Chondrocyte (in vitro differentiated cells): ENCODE data around the gene NRN1L. TPM values are rescaled to one million over a fixed set of nuclear protein-coding genes. Genes with fewer than 3 reads are reported as not detected.
A peak's percentile ranks its signal among the peaks of the same experiment; 100 is the strongest.

Experiments used
- DNase-seq: peaks from one replicate; pipeline ENCODE4 v3.0.0; 2021; ENCODE audit warnings: mixed read lengths, low spot score
- H3K27ac Mint-ChIP-seq: one replicate; pipeline ENCODE4 v1.8.0; 2021; ENCODE audit warnings: mild to moderate bottlenecking, moderate library complexity, mixed read lengths; ENCODE audit not compliant: unreplicated experiment
- H3K27me3 Mint-ChIP-seq: 2 replicates; pipeline ENCODE4 v1.8.0; 2021; ENCODE audit warnings: low read depth, mixed read lengths
- H3K36me3 Mint-ChIP-seq: 2 replicates; pipeline ENCODE4 v1.8.0; 2021; ENCODE audit warnings: low read depth, mixed read lengths
- H3K4me1 Mint-ChIP-seq: 2 replicates; pipeline ENCODE4 v1.8.0; 2021; ENCODE audit warnings: low read depth, mild to moderate bottlenecking, mixed read lengths
- H3K4me3 Mint-ChIP-seq: one replicate; pipeline ENCODE4 v1.8.0; 2021; ENCODE audit warnings: mild to moderate bottlenecking, moderate library complexity, mixed read lengths; ENCODE audit not compliant: unreplicated experiment
- H3K9me3 Mint-ChIP-seq: 2 replicates; pipeline ENCODE4 v1.8.0; 2021; ENCODE audit warnings: low read depth, mixed read lengths
- total RNA-seq: library from RNA; stranded (reverse); gene quantifications from 3 replicates; pipeline ENCODE4 v1.2.1, GENCODE V29; 2021
- TF ChIP-seq, protein P1 (sequence below): fragments of 200-600 bp; sonication (generic); IDR thresholded peaks from 2 replicates; pipeline ENCODE4 v1.5.0; 2021; ENCODE audit warnings: antibody characterized with exemption, mild to moderate bottlenecking, moderate library complexity

The NRN1L gene
- total RNA-seq, 1 donor from 2014 or later = 0.57 TPM

DNA sequence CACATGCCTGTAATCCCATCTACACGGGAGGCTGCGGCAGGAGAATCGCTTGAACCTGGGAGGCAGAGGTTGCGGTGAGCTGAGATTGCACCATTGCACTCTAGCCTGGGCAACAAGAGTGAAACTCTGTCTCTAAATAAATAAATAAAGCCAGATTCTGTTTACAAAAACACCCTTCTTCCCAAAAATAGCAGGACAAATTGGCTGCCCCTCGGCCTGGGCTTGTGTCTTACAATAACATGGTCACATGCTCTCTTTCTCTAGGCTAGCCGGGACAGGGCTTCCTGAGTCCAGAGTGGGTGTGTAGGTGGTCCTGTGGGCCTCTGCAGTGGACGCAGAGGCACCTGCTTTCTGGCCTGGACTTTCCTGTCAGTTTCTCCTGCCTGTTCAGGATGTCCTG, 15.0 kb upstream of the NRN1L start:
- Mint-ChIP-seq H3K36me3 (peaks cover 19% of the 10 kb centered on the region), H3K4me3 (no peak overlapping the region), H3K27ac (peak overlapping the region; percentile 76), H3K4me1 (peaks cover 19% of the 10 kb centered on the region), H3K9me3 (no peaks in the 10 kb centered on the region), H3K27me3 (no peaks in the 10 kb centered on the region)
- TF ChIP-seq, protein P1, sequence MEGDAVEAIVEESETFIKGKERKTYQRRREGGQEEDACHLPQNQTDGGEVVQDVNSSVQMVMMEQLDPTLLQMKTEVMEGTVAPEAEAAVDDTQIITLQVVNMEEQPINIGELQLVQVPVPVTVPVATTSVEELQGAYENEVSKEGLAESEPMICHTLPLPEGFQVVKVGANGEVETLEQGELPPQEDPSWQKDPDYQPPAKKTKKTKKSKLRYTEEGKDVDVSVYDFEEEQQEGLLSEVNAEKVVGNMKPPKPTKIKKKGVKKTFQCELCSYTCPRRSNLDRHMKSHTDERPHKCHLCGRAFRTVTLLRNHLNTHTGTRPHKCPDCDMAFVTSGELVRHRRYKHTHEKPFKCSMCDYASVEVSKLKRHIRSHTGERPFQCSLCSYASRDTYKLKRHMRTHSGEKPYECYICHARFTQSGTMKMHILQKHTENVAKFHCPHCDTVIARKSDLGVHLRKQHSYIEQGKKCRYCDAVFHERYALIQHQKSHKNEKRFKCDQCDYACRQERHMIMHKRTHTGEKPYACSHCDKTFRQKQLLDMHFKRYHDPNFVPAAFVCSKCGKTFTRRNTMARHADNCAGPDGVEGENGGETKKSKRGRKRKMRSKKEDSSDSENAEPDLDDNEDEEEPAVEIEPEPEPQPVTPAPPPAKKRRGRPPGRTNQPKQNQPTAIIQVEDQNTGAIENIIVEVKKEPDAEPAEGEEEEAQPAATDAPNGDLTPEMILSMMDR = no peak
- DNase-seq = no peak

DNA sequence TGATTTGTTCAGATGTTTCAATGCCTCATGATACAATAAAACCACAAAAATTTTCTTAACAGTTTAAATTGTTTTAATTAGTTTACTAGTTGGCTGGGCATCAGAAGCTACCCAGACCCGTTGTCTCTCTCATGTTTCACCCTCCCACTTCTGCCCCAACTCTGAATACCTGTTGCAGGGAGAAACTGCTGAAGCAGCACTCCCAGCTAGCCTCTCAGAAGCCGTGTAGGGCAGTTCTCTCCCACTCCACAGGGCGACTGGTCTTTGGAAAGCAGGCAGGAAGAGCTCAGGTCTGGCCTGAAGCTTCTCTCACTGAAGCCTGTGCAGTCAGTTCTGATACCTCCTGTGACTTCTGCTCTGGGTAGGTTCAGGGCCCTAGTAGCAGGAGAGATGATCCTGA, 13.4 kb upstream of the NRN1L start:
- Mint-ChIP-seq H3K27me3 (no peaks in the 10 kb centered on the region), H3K4me3 (no peak overlapping the region), H3K36me3 (peaks cover 16% of the 10 kb centered on the region), H3K27ac (no peak overlapping the region), H3K4me1 (peaks cover 27% of the 10 kb centered on the region), H3K9me3 (no peaks in the 10 kb centered on the region)
- no peak for DNase-seq
- TF ChIP-seq, protein P1 = no peak

GRCh38 chr16:67872131-67872630, 12.5 kb upstream of the NRN1L start:
- H3K4me3 Mint-ChIP-seq = peak overlapping the region; percentile 87
- H3K27ac Mint-ChIP-seq = peak overlapping the region; percentile 77
- DNase-seq = no peak
- H3K4me1 Mint-ChIP-seq = peaks cover 27% of the 10 kb centered on the region
- TF ChIP-seq, protein P1 = no peak
- H3K27me3 Mint-ChIP-seq = no peaks in the 10 kb centered on the region
- peaks cover 21% of the 10 kb centered on the region for H3K36me3 Mint-ChIP-seq
- H3K9me3 Mint-ChIP-seq = no peaks in the 10 kb centered on the region

DNA sequence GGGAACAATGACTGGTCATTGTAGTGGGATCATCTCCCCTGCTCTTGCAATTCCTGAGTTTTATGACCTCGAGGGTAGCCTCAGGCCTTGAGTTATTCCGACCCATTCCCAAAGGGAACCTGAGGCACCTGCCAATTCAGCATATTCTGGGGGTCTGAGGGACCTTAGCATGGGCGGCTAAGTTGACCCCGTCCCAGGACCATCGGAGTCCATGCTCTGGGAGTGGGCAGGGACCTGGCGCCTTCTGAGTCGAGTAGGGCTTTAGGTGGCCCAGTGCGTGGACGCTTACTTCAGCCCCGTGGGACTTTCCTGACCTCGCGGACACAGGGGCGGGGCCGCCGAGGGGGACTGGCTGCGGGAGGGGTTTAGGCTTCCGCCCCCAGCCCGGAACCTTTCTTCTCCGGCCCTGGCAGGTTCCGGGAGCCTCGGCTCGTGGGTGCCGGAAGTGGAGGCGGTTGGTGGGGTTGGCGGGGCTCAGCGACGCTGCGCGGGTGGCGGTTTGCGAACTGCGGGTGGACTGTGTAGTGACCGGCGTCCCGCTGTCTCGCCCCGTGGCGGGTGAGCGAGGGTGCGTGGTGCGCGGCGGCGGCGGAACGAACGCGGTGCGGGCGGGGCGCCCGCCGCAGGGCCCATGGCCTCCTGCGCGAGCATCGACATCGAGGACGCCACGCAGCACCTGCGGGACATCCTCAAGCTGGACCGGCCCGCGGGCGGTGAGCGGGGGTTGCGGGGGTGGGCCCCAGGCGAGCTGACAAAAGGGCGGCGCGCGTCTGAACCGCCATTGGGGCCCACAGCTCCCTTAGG, 11.9 kb upstream of the NRN1L start, which contains the start of gene EDC4:
Gene EDC4, plus strand, starts transcription at position 422 of the 804 bp plus-strand sequence. Its CDS starts 210 bp downstream, at position 632.
- TF ChIP-seq, protein P1 = no peak
- H3K27me3 Mint-ChIP-seq = no peaks in the 10 kb centered on the region
- peak within 1 kb of the TSS; percentile 87 for H3K4me3 Mint-ChIP-seq

DNA sequence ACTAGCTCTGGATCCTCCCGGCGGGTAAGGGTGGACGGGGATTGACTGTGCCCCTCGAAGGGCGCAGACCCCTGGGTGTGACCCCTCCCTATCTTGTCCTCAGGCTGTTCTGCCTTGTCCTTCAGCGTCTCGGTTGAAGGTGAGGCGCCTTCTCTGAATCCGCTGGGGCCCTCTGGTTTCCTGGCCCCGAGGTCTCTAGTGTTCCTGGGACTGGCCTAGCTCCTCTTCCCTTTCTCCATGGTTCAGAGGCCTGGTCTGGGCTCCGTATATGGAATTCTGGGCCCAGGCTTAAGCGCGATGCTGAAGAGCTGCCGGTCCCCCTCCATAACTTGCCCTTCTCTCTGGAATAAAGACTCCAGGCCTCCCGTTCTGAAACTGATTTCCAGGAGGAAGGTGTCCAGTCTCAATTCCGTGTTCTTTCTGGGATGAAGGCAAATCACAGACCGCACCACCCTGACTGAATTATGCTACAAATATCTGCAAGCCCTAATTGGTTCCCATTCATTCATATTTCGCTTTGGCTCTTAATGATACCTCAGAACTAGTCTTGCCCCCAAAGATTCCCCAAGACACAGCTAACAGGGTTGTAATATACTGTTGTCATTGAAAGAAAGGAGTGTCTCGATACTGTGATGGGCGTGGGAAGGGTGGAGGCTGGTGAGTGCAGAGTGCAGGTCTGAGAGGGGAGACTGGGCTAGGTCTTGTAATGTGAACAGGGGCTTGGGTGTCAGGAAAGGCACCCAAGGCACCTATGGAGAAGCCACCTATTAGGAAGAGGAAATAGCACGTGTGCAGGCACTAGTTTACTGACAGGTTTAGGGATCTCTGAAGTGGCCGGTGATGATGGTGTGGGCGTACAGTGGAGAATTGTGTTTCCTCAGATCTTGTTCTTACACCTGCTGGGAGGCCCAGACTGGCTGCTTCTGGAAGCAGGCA, 11.0 kb upstream of the NRN1L start:
- Mint-ChIP-seq H3K4me3 (peak overlapping the region; percentile 87), H3K27ac (peak overlapping the region; percentile 94), H3K27me3 (no peaks in the 10 kb centered on the region), H3K4me1 (peaks cover 27% of the 10 kb centered on the region), H3K36me3 (peaks cover 23% of the 10 kb centered on the region), H3K9me3 (no peaks in the 10 kb centered on the region)
- DNase-seq = no peak
- TF ChIP-seq, protein P1 = no peak

More for the DNA sequence above, 11.9 kb upstream of the NRN1L start, which contains the start of gene EDC4:
- peak within 1 kb of the TSS; percentile 94 for H3K27ac Mint-ChIP-seq
- H3K4me1 Mint-ChIP-seq = peaks cover 27% of the 10 kb centered on the region
- H3K36me3 Mint-ChIP-seq = peaks cover 24% of the 10 kb centered on the region
- H3K9me3 Mint-ChIP-seq = no peaks in the 10 kb centered on the region
- peak; percentile 93 for DNase-seq
